Uterus (tissue), 4 donors: Measurements from ENCODE around the gene LRWD1. TPM values are rescaled to one million over a fixed set of nuclear protein-coding genes. Genes with fewer than 3 reads are reported as not detected.
"Not testable (repeated sequence)": the region's sequence is repeated elsewhere in the genome, so short reads cannot be mapped to it uniquely, and the experiment has no call there.

Experiments
- DNase-seq, 2 donors: peaks; one replicate each; pipeline ENCODE4 v3.0.0-alpha.2; 2019 to 2020
- H3K27ac ChIP-seq, 2 donors: fragments of 200-600 bp; sonication (generic); 1 replicate in 1 of 2; 2 replicates in 1 of 2; pipeline ENCODE4 v1.5.1; 2016 to 2018
- H3K27me3 ChIP-seq, 2 donors: fragments of 200-600 bp; sonication (generic); one replicate each; pipeline ENCODE4 v1.5.1; 2018 to 2019; ENCODE audit warnings: control low read depth in 1 of 2
- H3K36me3 ChIP-seq, 2 donors: fragments of 200-600 bp; sonication (generic); one replicate each; pipeline ENCODE4 v1.5.1; 2019; ENCODE audit warnings: control low read depth in 1 of 2
- H3K4me1 ChIP-seq, 2 donors: fragments of 200-600 bp; sonication (generic); one replicate each; pipeline ENCODE4 v1.5.1; 2018 to 2019; ENCODE audit warnings: control low read depth in 1 of 2
- H3K4me3 ChIP-seq, 2 donors: fragments of 200-600 bp; sonication (generic); 1 replicate in 1 of 2; 2 replicates in 1 of 2; pipeline ENCODE4 v1.5.1; 2018 to 2019; ENCODE audit warnings: mild to moderate bottlenecking in 1 of 2
- H3K9me3 ChIP-seq, 2 donors: fragments of 200-600 bp; sonication (generic); one replicate each; pipeline ENCODE4 v1.5.1; 2019; ENCODE audit warnings: control low read depth in 1 of 2
- CTCF ChIP-seq, 4 experiments: fragments of 200-600 bp in 2 of 4; fragments of 450-650 bp in 2 of 4; sonication (generic) in 2 of 4; IDR thresholded peaks; one replicate each; pipeline ENCODE4 v1.5.1; 2016 to 2019; ENCODE audit warnings: antibody characterized with exemption in 4 of 4, mild to moderate bottlenecking in 2 of 4, moderate library complexity in 1 of 4
- POLR2A ChIP-seq, 2 donors: fragments of 450-650 bp; IDR thresholded peaks; one replicate each; pipeline ENCODE4 v1.6.1; 2016; ENCODE audit warnings: antibody characterized with exemption in 2 of 2, mild to moderate bottlenecking in 1 of 2, moderate library complexity in 1 of 2
- intact Hi-C: fragments of 100-400 bp; cut with DNase I; formaldehyde crosslinking; loops from one replicate; pipeline ENCODE4 v1.15.1; 2023; ENCODE audit warnings: low total_unique reads
- total RNA-seq, 4 donors: library from RNA; depleted of rRNA in 3 of 4; stranded (reverse); fragments of >200 nt in 3 of 4; gene quantifications; one replicate each; pipeline versions ENCODE4 v1.1.0 to v1.2.4, GENCODE V29; 2014 to 2023
- donor health status: DM: yes; HTN: yes; CAD: no.

LRWD1 gene
- total RNA-seq, 4 donors from 2014 or later = 16.7 to 25.6 (median 22.4) TPM

- H3K27me3 ChIP-seq, H3K9me3 ChIP-seq, H3K4me1 ChIP-seq, H3K36me3 ChIP-seq, intact Hi-C loops: not testable (repeated sequence)
- peak within 1 kb of the TSS in 1 of 2 donors; percentile 54 for H3K27ac ChIP-seq
- DNase-seq = peak; percentile 82 to 91
- H3K4me3 ChIP-seq = peak within 1 kb of the TSS; percentile 52 to 56
- peak in 1 of 2 donors; percentile 21 for TF ChIP-seq POLR2A (IDR thresholded peaks at IDR 0.05)
- TF ChIP-seq CTCF (IDR thresholded peaks at IDR 0.05) = peak; percentile 55 to 64 (median 62)
Measured at GRCh38 chr7:102478314-102479208, 13.8 kb downstream of the LRWD1 start, which contains the start of gene POLR2J. POLR2J (minus strand) TSS chr7:102478922; CDS start chr7:102478860, 62 bp downstream.

GRCh38 chr7:102479209-102479584, 14.4 kb downstream of the LRWD1 start:
- intact Hi-C loops, H3K27me3 ChIP-seq, DNase-seq, H3K4me1 ChIP-seq, H3K4me3 ChIP-seq, H3K27ac ChIP-seq, H3K36me3 ChIP-seq, H3K9me3 ChIP-seq: not testable (repeated sequence)

GRCh38 chr7:102479982-102480637, 15.3 kb downstream of the LRWD1 start:
- DNase-seq = peak; percentile 55 to 57
- peak; percentile 14 to 46 (median 41) for TF ChIP-seq CTCF (IDR thresholded peaks at IDR 0.05)
- intact Hi-C loops, H3K27me3 ChIP-seq, H3K9me3 ChIP-seq, H3K4me1 ChIP-seq, H3K36me3 ChIP-seq, H3K27ac ChIP-seq, H3K4me3 ChIP-seq: not testable (repeated sequence)

DNA sequence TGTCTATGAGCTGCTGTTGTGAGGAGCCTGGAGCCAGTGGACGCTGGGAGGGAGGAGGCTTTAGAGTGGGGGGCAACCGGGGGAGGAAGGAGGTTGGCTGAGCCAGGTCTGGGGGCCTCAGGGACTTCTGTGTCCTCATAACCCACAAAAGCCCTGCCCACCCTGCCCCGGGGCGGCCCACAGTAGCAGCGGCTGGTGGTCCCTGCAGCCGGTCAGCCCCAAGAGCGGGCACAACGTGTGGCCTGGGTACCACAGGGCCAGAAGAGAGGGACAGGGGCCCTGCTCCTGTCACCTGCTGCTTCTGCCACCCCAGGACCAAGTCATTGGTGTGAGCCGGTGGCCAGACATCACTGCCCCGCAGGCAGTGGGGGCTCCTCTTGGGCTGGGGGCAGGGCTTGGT, 17.2 kb downstream of the LRWD1 start:
- H3K27me3 ChIP-seq, intact Hi-C loops, H3K27ac ChIP-seq, H3K9me3 ChIP-seq, H3K4me3 ChIP-seq, H3K4me1 ChIP-seq, H3K36me3 ChIP-seq: not testable (repeated sequence)
- peak in 1 of 2 donors; percentile 4 for DNase-seq

DNA sequence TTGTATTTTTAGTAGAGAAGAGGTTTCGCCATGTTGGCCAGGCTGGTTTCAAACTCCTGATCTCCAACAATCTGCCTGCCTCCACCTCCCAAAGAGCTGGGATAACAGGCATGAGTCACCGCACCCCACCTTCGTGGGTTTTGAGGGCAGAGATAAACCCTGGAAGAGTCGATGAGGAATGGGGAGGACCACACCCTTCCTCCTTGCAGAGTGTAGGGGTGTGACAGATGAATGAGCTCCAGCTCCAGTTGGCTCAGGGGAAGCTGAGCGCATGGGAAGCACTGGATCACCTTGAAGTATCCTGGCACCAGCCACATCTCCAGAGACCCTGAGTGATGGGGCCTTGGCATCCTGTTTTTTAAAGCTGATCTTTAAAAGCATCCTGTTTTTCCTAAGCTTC, 19.5 kb downstream of the LRWD1 start:
- H3K4me1 ChIP-seq, DNase-seq, H3K4me3 ChIP-seq, intact Hi-C loops, H3K36me3 ChIP-seq, H3K27ac ChIP-seq, H3K27me3 ChIP-seq, H3K9me3 ChIP-seq: not testable (repeated sequence)

DNA sequence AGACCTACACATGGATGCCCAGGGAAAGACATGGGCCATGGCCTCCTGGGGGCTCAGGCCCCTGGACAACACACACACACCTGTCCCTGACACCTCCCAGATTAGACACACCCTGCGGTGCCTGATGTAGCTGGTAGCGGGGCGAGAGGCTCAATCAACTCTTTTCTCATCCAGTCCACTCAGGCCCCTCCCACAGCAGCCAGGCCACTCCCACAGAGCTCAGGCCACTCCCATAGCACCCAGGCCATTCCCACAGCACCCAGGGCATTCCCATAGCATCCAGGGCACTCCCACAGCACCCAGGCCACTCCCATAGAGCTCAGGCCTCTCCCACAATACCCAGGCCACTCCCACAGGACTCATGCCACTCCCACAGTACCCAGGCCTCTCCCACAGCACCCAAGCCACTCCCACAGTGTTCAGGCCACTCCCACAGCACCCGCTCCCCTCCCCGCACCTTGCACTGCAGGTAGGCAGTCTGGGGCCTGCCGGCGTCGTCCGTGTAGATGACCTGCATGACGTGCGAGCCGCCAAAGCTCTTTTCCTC, 25.8 kb downstream of the LRWD1 start:
- peak; percentile 24 to 35 for DNase-seq
- H3K27ac ChIP-seq, H3K27me3 ChIP-seq, H3K36me3 ChIP-seq, H3K4me3 ChIP-seq, H3K9me3 ChIP-seq, H3K4me1 ChIP-seq, intact Hi-C loops: not testable (repeated sequence)

- H3K36me3 ChIP-seq, H3K27ac ChIP-seq, H3K27me3 ChIP-seq, intact Hi-C loops, H3K4me1 ChIP-seq, DNase-seq, H3K9me3 ChIP-seq, H3K4me3 ChIP-seq: not testable (repeated sequence)
Measured at GRCh38 chr7:102493220-102493935, 28.6 kb downstream of the LRWD1 start.

- intact Hi-C loops, H3K36me3 ChIP-seq, H3K27me3 ChIP-seq, H3K9me3 ChIP-seq, H3K4me3 ChIP-seq, H3K4me1 ChIP-seq, H3K27ac ChIP-seq, DNase-seq: not testable (repeated sequence)
Measured at GRCh38 chr7:102494026-102494425, 29.2 kb downstream of the LRWD1 start.

DNA sequence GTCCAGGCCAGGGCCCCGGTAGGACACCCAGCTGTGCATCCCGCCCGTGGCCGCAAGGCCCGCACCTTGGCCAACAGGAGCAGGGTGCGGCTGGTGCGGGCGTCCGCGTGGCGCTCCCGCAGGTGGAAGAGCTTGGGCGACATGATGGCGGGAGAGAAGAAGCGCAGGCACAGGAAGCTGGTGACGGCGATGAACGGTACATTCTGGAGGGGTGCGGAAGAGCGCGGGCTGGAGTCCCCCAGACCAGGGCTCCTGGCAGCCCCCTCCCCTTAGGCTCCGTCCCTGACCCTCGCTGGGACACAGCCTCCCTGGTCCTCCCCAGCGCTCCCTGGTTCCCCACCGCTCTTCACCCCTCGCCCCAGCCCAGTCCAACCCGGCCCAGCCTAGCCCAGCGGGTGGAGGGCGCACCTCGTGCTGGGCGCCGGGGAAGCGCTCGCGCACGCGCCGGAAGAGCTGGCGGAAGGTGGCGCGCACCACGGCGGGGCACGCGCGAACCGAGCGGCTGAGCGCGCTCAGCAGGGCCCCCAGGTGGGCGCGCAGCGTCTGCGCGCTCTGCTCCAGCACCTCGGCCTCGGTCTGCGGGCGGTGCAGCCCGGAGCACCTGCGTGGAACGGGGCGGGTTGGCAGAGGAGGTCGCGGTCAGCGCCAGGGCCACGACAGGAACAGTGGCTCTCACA, 29.8 kb downstream of the LRWD1 start:
- H3K4me3 ChIP-seq, H3K27ac ChIP-seq, DNase-seq, H3K4me1 ChIP-seq, intact Hi-C loops, H3K36me3 ChIP-seq, H3K9me3 ChIP-seq, H3K27me3 ChIP-seq: not testable (repeated sequence)

- H3K9me3 ChIP-seq, H3K27me3 ChIP-seq, H3K36me3 ChIP-seq, H3K27ac ChIP-seq, H3K4me1 ChIP-seq, intact Hi-C loops, H3K4me3 ChIP-seq: not testable (repeated sequence)
- peak in 1 of 2 donors; percentile 12 for DNase-seq
Measured at GRCh38 chr7:102496861-102497260, 32.1 kb downstream of the LRWD1 start.
